HG03139 (cell line): ENCODE data around the gene INSRR.

ENCODE experiments used
- ATAC-seq: cut with Tn5 transposase; IDR thresholded peaks from one replicate; pipeline ENCODE4 v1.9.1; 2021; ENCODE audit not compliant: unreplicated experiment

The INSRR gene

DNA sequence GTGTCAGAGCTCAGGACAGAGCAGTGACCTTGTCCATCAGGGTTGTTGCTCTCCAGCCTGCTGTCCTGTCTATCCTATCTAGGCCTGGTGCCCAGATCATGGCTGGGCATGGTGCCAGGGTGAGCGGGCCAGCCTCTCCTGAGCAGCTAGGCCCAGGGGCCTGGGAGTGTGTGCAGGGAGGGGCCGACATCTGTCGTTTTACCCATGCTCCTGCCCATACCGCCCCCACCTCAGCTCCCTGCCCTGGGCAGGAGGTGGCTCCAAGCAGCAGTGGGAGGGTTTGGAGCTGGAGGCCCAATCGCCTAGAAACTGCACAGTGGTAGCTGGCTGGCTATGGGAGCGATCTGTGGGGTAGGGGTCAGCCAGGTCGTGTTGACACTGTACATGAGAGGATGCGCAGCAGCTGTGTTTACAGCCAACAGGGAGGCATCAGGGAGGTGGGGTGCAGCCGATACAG, 6.5 kb downstream of the INSRR start:
- ATAC-seq, result no peak

- no peak for ATAC-seq
These were observed 7.0 kb downstream of the INSRR start for GRCh38 chr1:156851779-156852417.

DNA sequence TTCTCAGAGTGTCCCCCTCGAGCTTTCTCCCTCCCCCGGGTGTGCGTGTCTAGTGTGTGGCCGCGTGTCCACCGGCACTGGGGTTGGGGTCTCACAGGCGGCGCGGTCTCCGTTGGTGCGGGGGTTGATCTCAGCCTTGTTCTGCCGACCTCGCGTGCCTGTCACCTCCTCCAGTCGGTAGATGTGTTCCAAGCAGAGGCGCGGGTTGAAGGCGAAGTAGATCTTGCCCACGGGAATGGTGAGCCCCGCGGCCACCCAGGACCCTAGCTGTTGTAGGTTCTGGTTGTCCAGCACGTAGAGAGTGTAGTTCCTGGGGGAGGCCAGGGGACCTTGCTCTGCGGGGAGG, 9.8 kb downstream of the INSRR start:
- no peak for ATAC-seq

- ATAC-seq, result no peak
These were observed 10.3 kb downstream of the INSRR start for GRCh38 chr1:156848461-156849150.

- no peak for ATAC-seq
These were observed 11.1 kb downstream of the INSRR start for GRCh38 chr1:156847591-156848460.

DNA sequence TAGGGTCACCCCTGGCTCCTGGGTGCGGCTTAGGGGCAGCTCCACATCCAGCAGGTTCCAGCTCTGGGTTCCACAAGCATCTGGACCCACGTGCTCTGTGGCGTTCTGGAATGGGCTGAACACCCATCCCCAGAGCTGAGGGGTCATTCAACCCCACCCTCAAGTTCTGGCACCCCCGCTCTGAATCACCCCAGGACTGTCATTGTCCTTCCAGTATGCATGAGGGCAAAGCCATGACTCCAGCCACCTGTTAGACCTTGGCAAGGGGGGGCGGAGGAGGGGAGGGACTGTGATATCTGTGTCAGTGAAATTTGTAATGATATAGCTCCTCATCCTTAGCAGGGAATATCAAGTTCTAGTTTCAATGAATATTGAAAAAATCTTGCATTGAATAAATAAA, 12.3 kb downstream of the INSRR start:
- no peak for ATAC-seq

DNA sequence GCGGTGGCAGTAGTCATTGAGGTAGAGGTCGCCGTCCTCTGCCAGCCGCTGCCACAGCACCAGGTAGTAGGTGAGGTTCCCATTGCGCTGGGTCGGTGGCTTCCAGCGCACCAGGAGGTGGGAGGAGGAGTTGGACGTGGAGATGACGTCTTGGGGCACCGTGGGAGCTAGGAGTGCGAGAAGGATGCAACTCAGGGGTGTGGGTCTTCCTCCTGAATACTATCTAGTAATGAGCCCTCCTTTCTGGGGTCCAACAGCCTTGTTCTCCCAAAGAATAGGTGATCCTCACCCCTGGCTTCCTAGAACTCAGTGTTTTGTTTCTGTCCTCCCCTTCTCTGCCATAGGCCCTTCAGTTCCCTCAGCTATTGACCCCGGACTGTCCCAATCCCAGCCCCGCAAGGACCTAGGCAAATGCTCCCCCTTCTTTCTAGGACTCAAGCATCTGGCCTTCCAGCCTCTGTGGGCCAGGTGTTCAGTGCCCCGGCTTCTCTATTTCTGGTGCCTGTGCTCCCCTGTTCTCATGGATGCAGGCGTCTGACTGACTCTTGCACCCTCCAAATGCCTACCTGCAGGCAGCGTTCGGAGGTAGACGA, 12.9 kb downstream of the INSRR start:
- ATAC-seq, result no peak

DNA sequence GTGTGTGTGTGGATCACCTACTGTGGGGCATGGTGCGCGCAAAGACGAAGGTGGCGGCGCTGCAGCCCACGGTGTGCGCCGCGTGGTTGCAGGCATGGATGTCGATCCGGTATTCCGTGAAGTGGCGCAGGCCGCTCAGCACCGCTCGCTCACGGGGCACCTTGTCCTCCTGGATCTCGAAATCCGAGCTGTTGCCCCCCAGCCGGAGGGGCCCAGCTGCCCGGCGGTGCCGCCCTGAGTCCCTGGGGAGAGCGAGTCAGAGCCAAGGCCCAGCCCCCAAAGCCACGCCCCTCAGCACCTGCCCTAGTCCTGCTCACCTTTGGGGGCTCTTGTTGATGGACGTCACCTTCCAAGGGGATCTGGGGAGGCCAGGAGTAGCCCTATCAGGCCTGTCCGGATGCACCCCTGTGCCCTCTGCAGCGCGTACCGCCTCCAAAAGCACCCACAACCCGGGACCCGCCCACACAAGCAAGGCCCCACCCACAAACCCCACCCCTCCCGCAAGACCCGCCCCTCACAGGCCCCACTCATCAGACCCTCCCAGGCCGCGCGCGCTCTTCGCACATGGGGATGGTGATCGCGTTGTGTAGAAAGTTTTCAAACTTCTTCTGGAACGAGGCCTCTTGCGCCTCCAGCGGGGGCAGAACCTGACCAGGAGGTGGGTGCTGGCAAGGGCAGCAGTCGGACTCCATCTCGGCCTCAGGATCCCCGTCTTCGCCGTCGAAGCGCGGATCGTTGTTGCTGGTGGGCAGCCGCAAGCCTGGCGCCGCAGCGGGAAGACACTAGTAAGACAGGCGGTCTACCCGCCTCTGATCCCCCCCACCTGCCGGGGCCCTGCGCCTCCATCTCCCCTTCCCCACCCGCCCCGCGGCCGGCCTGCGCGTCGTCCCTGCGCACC, 13.6 kb downstream of the INSRR start:
- no peak for ATAC-seq

GRCh38 chr1:156844638-156845037, 14.3 kb downstream of the INSRR start:
- ATAC-seq, result no peak

DNA sequence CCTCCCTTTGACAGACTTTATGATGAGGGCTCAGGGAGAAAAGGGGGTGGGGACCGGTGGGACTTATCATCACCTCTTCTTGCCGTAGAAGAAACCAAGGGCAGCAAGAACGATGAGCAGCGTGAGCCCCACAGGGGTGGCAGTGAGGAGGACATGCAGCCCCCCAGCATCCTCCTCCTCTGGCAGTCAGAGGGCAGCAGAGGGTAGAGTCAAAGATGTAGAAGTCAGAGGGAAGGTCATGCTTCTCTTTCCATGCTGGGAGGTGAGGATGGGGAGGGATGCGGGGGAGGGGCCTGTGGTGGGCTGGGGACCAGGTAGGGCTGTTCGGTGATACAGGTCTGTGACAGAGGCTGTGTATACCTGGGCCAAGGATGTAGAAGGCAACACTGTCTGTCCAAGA, 14.8 kb downstream of the INSRR start:
- no peak for ATAC-seq

- no peak for ATAC-seq
These were observed 16.2 kb downstream of the INSRR start for GRCh38 chr1:156842618-156843300.

- ATAC-seq, result no peak
These were observed 17.5 kb downstream of the INSRR start for GRCh38 chr1:156841295-156841855.

- no peak for ATAC-seq
These were observed 18.0 kb downstream of the INSRR start for GRCh38 chr1:156840898-156841279.

DNA sequence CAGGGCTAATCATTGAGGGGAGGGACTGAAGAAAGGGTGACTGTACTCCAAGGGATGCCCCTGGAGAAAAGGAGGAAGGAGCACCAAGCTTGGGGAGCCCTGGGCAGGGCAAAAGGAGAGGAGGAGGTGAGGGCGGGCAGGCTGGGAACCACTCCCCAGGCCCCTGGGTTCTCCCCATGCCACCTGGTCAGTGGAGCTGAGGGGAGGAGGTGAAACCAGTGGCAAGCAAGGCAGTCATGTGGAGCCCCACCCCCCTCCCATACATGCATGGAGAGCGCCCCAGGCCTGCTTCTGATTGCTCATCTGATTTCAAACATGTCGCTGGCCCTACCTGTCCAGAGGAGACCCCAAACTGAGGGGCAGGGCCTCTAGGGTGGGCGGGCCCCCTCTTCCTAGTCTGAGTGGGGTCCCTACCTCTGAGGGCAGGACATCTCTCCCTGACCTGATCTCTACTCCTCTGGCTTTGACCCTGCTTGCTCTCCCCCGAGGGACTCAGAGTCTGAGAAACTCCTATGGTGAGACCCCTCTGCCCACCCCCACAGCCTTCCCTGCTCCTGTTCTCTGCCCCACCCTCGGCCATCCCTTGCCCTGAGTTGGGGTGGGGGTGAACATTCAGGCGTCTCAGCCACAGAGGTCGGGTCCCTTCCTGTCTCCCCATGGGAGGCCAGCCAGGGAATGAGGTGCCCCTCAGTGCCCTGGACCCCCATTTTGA, 18.6 kb downstream of the INSRR start:
- no peak for ATAC-seq

DNA sequence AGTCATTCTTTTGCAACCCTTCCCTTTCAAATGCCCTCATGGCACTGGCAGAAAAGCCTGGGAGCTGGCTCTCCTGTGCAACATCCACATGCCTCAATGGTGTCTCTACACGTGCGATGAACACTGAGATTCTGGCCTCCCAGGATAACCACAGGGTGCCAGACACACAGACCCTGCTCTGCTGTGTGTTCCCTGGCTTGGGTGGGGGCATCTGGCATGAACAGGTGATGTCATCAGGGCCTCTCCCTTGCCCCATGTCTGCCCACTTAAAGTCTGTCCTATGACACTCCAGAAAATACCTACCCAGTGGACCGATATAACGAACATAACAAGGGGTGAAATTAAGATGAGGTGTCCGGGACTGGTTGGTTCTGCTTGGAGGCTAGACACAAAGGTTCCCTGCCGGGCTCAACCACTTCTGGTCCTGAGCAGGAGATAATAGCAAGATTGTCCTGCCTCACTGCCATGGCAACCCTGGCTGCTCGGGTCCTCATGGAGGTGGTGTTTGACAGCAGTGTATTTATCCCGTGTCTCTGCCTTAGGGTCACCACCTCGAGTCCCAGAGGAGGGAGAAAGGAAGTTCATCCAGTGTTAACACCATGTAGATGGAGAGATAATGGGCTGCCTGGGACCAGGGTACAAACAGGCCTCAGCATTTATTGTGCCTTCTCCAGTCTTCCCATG, 19.3 kb downstream of the INSRR start:
- no peak for ATAC-seq

GRCh38 chr1:156838972-156839371, 19.9 kb downstream of the INSRR start:
- ATAC-seq, result no peak

- ATAC-seq, result no peak
These were observed 22.0 kb downstream of the INSRR start for GRCh38 chr1:156836892-156837291.

DNA sequence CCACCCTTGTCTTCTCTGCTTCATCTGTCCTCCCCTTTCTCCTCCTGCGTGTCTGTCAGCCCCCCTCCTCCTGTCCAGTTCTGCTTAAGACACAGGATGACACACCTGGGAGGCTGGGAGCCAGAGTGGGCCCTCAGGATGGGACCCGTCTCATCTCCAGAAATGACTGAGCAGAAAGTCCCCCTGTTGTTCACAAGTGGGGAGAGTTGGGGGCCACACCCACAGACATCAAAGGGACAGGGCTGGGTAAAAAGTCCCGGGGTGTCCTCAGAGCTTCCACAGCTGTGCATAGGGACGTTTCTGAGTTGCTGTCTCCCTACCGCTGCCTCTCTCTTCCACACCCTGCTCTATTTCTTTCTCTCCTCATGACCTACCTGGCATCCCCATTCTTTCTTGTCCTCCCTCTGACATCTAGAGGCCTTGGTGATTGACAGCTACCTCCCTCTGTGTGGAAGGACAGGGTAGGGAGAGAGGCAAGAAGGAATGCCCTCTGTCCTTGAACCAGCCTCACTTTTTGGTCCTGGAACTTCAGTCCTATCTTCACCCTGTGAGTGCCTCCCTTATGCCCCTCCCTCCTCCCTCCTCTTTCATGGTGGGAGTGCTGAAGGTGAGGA, 22.8 kb downstream of the INSRR start:
- no peak for ATAC-seq
